Endothelial cell of umbilical vein (primary cell): ENCODE measurements around the gene SCAMP5.

ENCODE experiments used
- CTCF ChIP-seq, 2 donors: IDR thresholded peaks; 1 replicate in 1 of 2; 2 replicates in 1 of 2; pipeline ENCODE4 v1.5.1; 2011; ENCODE audit warnings: low read length in 2 of 2, mild to moderate bottlenecking in 2 of 2, moderate library complexity in 2 of 2, control low read depth in 1 of 2, inconsistent platforms in 1 of 2, low read depth in 1 of 2; ENCODE audit not compliant: insufficient read depth in 1 of 2; ENCODE audit errors: extremely low read depth in 1 of 2
- EZH2 ChIP-seq: IDR thresholded peaks from 2 replicates; pipeline ENCODE4 v1.6.1; 2012; ENCODE audit warnings: borderline replicate concordance, low read depth, mild to moderate bottlenecking, moderate library complexity, low read length, inconsistent platforms; ENCODE audit not compliant: severe bottlenecking
- FOS ChIP-seq: IDR thresholded peaks from 2 replicates; pipeline ENCODE4 v1.6.1; 2011; ENCODE audit warnings: mild to moderate bottlenecking, low read length, moderate library complexity, borderline replicate concordance; ENCODE audit not compliant: insufficient read depth
- GATA2 ChIP-seq: IDR thresholded peaks from 2 replicates; pipeline ENCODE4 v1.7.0; 2011; ENCODE audit warnings: low read depth, mild to moderate bottlenecking, moderate library complexity, mixed read lengths, low read length; ENCODE audit not compliant: insufficient read length, insufficient read depth
- JUN ChIP-seq: IDR thresholded peaks from 2 replicates; pipeline ENCODE4 v1.6.1; 2011; ENCODE audit warnings: borderline replicate concordance, low read depth; ENCODE audit not compliant: insufficient read length, insufficient read depth
- MAX ChIP-seq: IDR thresholded peaks from 2 replicates; pipeline ENCODE4 v1.6.1; 2011; ENCODE audit not compliant: insufficient read depth, insufficient read length
- MYC ChIP-seq: IDR thresholded peaks from one replicate; pipeline ENCODE4 v1.6.1; 2011; ENCODE audit warnings: mild to moderate bottlenecking, low read depth, low read length
- POLR2A ChIP-seq: IDR thresholded peaks from 2 replicates; pipeline ENCODE4 v1.6.1; 2012; ENCODE audit warnings: low read depth, mild to moderate bottlenecking, control low read depth, low read length
- POLR2AphosphoS5 ChIP-seq: IDR thresholded peaks from 2 replicates; pipeline ENCODE4 v1.6.1; 2012; ENCODE audit warnings: low read depth, mild to moderate bottlenecking, control low read depth, low read length, moderate library complexity; ENCODE audit not compliant: insufficient read depth

- TF ChIP-seq POLR2A (peak; percentile 97), MAX (no peak), CTCF (IDR thresholded peaks at IDR 0.05; ENCODE audit: extremely low read depth in 1 of 2, insufficient read depth in 1 of 2, low read depth in 1 of 2, low read length in 2 of 2) (no peak), MYC (peak; percentile 66), POLR2AphosphoS5 (peak; percentile 98), FOS (no peak), EZH2 (no peak), GATA2 (no peak), JUN (no peak)
Measured at GRCh38 chr15:75023181-75023871, 28.0 kb downstream of the SCAMP5 start, which contains the start of gene PPCDC.
